ENCODE results near the gene DNAH5. TPM values are rescaled to one million over a fixed set of nuclear protein-coding genes. Genes with fewer than 3 reads are reported as not detected.

DNAH5 gene
- total and polyA plus RNA-seq, 2 of the 13 experiments (the other 11 are each of a cell fraction or from before 2014, with no cell fraction given): 0.09 TPM

GRCh38 chr5:13939638-13940037, 4.8 kb downstream of the DNAH5 start (continued):
- TF ChIP-seq ZFX (CRISPR knock-in tag; IDR thresholded peaks at IDR 0.05; ENCODE audit: low read depth) (no peak), ZNF33B (CRISPR knock-in tag; IDR thresholded peaks at IDR 0.05) (no peak), ZFP82 (CRISPR knock-in tag; IDR thresholded peaks at IDR 0.05; ENCODE audit: borderline replicate concordance) (no peak), NFKBIZ (CRISPR knock-in tag; IDR thresholded peaks at IDR 0.05) (no peak), GPN1 (CRISPR knock-in tag; IDR thresholded peaks at IDR 0.05; ENCODE audit: borderline replicate concordance) (no peak)

GRCh38 chr5:13934921-13935320, 9.6 kb downstream of the DNAH5 start:
- DNase-seq (ENCODE audit: low spot score) (no peak), FAIRE-seq (no peak), ATAC-seq (no peak)
- POLR2A ChIA-PET: no interaction called here
- H3K27me3 ChIP-seq (ENCODE audit: control insufficient read depth in 1 of 2, insufficient read depth in 2 of 2, low read length in 2 of 2): peaks cover 0 to 9% of the 10 kb centered on the region in 2 experiments; a peak in 1 of 5 replicates
- WGBS (ENCODE audit: low lambda C conversion rate): 8% methylated on average over 1 of the region's 1 CpG
- H3K4me1 ChIP-seq (ENCODE audit: insufficient read depth, low read length): no peaks in the 10 kb centered on the region
- intact Hi-C loops (cut with micrococcal nuclease; ENCODE audit: unreplicated experiment) (no loop called here), in situ Hi-C loops (cut with HindIII; ENCODE audit: extremely low pct_ligation_motif_present, low pct_unique_long_range_greater_than_20kb) (no loop called here)
- H3K9me3 ChIP-seq (ENCODE audit: low read length): peaks cover 10% of the 10 kb centered on the region
- no peak overlapping the region for H3K4me3 ChIP-seq (replicated peaks in 1 of 3; ENCODE audit: insufficient read depth in 1 of 3, low read depth in 2 of 3, low read length in 3 of 3)
- CTCF ChIA-PET (ENCODE audit: low intra/inter-chr PET ratio, low total read pairs): no interaction called here
- BruUV-seq (replicated peaks): no TSS peak
- H4K20me1 ChIP-seq (ENCODE audit: insufficient read depth, low read length): no peaks in the 10 kb centered on the region
- no peak overlapping the region for H3K4me2 ChIP-seq (ENCODE audit: low read depth, low read length)
- H3K9ac ChIP-seq (ENCODE audit: insufficient read depth, low read depth, low read length): no peak overlapping the region
- no peak overlapping the region for H3K27ac ChIP-seq (ENCODE audit: extremely low read length, insufficient read depth, low read length)
- H2AFZ ChIP-seq (ENCODE audit: low read length): no peak overlapping the region
- H3K36me3 ChIP-seq (replicated peaks in 1 of 2; ENCODE audit: control insufficient read depth in 1 of 2, insufficient read depth in 2 of 2, low read length in 2 of 2): no peaks in the 10 kb centered on the region
- no peaks in the 10 kb centered on the region for H3K79me2 ChIP-seq (ENCODE audit: insufficient read depth, low read length)
- TF ChIP-seq LBX2 (CRISPR knock-in tag; IDR thresholded peaks at IDR 0.05; ENCODE audit: borderline replicate concordance) (no peak), ZNF564 (CRISPR knock-in tag; IDR thresholded peaks at IDR 0.05) (no peak), ZNF18 (CRISPR knock-in tag; IDR thresholded peaks at IDR 0.05; ENCODE audit: insufficient replicate concordance) (no peak), POLR2AphosphoS5 (IDR thresholded peaks at IDR 0.05; ENCODE audit: low read depth, low read length) (no peak), FOXO1 (CRISPR knock-in tag; IDR thresholded peaks at IDR 0.05) (no peak), ATRX (CRISPR knock-in tag; IDR thresholded peaks at IDR 0.05; ENCODE audit: borderline replicate concordance) (no peak), PAWR (CRISPR knock-in tag; IDR thresholded peaks at IDR 0.05; ENCODE audit: borderline replicate concordance) (no peak), NR2F2 (IDR thresholded peaks at IDR 0.05; ENCODE audit: borderline replicate concordance, low read depth) (no peak), CHD4 (IDR thresholded peaks at IDR 0.05; ENCODE audit: borderline replicate concordance, low read length) (no peak), SRSF1 (optimal IDR thresholded peaks at IDR 0.05; ENCODE audit: low read depth, low read length) (no peak), NR0B2 (CRISPR knock-in tag; IDR thresholded peaks at IDR 0.05) (no peak), ATF7 (IDR thresholded peaks at IDR 0.05) (no peak), ATF7 (CRISPR knock-in tag; IDR thresholded peaks at IDR 0.05) (no peak), ZBTB42 (CRISPR knock-in tag; IDR thresholded peaks at IDR 0.05) (no peak), ZBTB14 (CRISPR knock-in tag; IDR thresholded peaks at IDR 0.05) (no peak), STAG1 (CRISPR knock-in tag; IDR thresholded peaks at IDR 0.05) (no peak)
